A172 (cell line): ENCODE data around the gene DYRK1A. TPM values are rescaled to one million over a fixed set of nuclear protein-coding genes. Genes with fewer than 3 reads are reported as not detected.
"Not testable (repeated sequence)": the region's sequence is repeated elsewhere in the genome, so short reads cannot be mapped to it uniquely, and the experiment has no call there.

Experiments
- DNase-seq: peaks from one replicate; pipeline ENCODE4 v3.0.0-alpha.2; 2015; ENCODE audit warnings: low spot score
- total RNA-seq: library from RNA; depleted of rRNA; stranded (reverse); fragments of >200 nt; shearing (Covaris generic); gene quantifications from 2 replicates; pipeline ENCODE4 v1.2.3, GENCODE V29; 2014

The DYRK1A gene
- total RNA-seq, 1 experiment from 2014 or later: 59.0 TPM

DNA sequence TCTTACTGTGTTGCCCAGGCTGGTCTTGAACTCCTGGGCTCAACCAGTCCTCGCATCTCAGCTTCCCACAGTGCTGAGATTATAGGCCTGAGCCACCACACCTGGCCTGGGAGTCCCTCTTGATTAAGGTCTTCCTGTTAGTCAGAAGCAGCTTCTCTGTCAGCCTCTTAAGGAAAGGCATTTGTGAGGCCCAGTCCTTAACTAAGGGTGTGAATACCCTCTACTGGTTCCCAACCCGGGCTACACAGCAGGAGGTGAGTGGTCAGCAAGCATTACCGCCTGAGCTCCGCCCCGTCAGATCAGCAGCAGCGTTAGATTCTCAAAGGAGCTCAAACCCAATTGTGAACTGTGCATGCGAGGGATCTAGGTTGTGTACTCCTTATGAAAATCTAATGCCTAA is 117.2 kb downstream of the DYRK1A start:
- peak; percentile 6 for DNase-seq

DNA sequence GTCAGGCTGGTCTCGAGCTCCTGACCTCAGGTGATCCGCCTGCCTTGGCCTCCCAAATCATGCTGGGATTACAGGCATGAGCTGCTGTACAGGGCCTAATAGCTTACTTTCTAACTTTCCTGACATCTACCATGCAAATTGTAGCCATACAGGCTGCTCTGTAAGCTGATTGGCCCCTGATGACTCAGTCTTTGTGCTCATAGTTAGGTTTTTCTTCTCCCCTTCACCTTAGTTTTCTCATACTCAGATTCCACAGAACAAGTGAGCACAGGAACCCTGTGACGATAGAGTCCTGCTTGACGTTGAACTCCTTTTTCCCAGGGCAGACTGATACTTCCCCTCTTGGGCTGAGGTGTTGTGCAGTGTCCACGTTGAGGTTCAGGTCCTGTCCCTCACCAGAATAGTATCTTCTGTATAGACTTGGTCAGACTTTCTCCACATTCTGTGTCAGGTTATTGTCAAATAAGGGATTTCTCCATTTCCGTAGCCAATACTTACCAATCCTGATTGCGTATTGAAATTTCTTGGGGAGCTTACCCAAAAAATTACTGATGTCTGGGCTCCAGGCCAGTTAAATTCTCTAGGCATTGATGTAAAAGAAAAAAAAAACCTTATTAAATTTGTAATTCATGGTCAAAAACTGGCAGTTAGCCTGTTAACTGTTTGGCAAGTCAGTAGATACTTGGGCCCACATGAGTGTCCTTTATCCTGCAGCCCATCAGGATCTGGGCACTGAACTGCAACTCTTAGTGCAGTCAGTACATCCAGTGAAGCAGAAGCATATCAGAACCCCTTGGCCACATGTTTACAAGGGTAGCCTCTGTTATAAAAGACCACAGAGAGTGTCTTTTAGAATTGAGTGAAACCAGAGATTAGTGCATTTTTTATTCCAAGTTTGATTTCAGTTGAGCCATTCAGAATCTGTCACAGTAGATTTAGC is 118.2 kb downstream of the DYRK1A start:
- DNase-seq: no peak

DNA sequence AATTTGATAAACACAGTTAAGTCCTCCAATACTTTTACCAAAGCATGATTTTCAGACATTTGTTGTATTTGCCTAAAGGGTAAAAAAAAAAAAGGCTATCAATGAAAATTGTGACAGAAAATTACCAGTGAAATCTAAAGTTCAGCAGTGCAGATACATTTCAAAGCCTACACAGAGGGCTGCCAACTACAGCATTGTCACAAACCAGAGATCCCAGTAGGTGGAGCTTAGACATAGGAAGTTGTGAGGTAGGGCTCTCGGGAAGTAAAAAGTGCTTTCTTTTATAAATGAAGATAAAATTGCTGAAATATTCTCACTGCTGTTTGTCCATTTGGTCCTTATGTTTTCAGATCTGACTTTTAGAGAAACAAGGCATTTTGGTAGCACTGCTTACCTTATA is 123.0 kb downstream of the DYRK1A start:
- no peak for DNase-seq

DNA sequence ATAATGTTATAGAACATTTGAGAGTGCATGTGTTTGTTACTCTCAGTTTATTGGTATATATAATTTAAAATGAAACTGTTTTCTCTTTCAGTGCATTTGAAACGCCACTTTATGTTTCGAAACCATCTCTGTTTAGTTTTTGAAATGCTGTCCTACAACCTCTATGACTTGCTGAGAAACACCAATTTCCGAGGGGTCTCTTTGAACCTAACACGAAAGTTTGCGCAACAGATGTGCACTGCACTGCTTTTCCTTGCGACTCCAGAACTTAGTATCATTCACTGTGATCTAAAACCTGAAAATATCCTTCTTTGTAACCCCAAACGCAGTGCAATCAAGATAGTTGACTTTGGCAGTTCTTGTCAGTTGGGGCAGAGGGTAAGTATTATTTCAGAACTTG is 123.5 kb downstream of the DYRK1A start:
- DNase-seq: no peak

DNA sequence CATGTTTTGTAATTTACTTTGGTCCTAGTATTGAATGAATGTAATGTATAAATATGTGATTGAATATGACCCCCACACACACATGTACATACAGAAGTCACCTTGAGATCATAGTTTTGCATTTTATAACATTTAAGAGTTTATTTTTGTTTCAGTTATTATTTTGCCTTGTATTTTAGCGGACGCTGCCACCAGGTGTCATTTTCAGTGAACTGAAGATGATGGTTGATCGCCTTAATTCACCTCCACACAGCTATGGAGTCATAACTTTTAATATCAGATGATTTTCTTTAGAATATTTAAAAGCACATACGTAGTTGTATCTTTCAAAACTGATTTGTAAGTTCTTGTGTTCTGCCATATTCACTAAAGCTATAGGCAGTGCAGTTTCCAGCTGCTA is 130.4 kb downstream of the DYRK1A start:
- DNase-seq: no peak

DNA sequence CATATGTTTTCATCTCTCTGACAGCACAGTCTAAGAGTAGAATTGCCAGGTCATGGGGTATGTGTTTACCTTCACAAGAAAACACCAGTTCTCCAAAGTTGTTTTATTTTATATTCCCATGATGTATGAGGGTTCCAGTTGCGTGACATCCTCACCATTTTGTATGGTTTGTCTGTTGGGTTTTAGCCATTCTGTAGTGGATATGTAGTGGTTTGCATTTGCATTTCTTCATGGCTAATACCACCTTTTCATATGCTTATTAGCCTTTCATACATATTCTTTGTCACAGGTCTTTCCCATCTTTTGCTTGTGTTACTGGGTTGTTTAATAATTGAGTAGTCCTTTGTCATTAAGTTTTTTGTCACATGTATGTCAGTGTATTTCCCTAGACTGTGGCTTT is 132.1 kb downstream of the DYRK1A start:
- no peak for DNase-seq

DNA sequence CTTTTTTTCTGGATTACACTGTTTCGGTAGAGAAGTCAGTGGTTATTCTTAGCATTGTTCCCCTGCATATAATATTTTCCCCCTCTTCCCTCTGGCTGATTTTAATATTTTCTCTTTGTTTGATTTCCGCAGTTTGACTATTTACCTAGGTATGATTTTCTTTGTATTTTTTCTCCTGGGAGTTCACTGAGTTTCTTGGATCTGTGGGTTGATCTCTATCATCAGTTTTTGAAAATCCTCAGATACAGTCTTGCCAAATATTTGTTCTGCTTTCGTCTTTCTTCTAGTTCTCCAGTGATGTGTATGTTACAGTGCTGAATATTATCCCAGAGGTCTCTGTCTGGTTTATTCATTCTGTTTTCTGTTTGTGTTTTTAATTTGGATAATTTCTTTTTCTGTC is 136.4 kb downstream of the DYRK1A start:
- DNase-seq: no peak

DNA sequence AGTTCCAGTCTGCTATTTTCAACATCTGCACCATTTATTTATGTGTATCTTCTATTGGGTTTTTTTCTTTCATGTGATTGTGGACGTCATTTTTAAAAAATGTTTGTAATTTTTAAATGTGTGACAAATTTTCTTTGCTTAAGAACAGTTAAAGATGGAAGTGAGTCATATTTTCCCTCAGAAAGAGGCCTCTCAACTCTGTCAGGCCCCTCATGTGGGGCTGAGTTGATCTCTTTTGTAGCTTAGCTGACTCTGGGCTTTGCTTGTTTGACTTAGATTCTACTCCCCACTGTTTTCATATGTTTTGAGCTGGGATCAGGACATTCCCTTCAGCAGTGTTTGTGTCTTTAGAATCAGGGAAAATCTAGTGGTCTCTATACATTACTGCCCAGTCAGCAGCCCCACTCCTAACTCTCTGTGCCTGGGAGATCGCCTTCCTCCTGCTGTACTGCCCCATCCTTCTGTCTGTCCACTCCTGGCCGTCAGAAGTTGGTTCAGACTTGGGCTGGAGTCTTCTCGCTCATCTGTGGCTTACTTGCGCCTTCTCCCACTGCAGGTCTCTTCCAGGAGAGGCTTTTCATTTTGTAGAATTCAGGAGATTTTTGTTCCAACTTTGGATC is 137.4 kb downstream of the DYRK1A start:
- DNase-seq: peak; percentile 73

DNA sequence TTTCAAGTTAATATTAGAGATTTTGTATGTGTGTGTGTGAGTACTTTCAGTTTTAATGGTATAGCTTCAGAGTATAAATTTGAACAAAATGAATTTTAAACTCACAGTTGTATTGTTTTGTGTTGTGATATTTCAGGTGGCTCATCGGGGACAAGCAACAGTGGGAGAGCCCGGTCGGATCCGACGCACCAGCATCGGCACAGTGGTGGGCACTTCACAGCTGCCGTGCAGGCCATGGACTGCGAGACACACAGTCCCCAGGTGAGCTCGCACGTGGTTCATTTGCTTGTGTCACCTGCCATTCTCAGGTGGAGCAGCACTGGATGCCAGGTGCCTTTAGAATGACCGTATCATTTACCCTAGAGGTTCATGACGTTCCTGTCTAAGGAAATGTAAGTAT is 139.4 kb downstream of the DYRK1A start:
- no peak for DNase-seq

DNA sequence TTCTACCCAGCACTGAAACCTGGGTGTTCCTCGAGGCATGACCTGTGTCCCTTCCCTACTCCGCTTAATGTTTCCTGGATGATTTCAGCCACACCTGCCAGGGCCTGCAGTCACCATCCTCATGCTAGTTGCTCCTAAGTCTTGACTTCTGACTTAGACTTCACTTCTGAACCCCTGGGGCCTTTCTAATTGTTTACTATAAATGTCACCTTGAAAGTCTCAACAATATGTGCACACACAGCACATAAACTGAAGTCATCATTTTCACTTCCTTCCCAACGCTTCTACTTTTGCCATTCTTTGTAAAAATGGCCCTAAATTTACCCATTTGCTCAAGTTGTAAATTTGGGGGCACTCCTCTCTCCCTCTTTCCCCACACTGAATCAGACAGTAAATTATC is 141.1 kb downstream of the DYRK1A start:
- DNase-seq: no peak

DNA sequence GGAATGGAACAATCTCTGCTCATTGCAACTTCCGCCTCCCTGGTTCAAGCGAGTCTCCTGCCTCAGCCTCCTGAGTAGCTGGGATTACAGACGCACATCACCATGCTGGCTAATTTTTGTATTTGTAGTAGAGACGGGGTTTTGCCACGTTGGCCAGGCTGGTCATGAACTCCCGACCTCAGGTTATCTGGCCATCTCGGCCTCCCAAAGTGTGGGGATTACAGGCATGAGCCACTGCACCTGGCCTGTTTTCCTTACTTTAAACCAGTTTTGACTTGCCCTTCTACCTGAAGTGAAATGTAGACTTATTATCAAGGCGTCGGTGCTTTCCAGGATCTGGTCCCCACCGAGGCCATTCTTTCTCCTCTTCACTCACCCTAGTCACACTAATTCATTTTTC is 141.8 kb downstream of the DYRK1A start:
- DNase-seq: no peak

DNA sequence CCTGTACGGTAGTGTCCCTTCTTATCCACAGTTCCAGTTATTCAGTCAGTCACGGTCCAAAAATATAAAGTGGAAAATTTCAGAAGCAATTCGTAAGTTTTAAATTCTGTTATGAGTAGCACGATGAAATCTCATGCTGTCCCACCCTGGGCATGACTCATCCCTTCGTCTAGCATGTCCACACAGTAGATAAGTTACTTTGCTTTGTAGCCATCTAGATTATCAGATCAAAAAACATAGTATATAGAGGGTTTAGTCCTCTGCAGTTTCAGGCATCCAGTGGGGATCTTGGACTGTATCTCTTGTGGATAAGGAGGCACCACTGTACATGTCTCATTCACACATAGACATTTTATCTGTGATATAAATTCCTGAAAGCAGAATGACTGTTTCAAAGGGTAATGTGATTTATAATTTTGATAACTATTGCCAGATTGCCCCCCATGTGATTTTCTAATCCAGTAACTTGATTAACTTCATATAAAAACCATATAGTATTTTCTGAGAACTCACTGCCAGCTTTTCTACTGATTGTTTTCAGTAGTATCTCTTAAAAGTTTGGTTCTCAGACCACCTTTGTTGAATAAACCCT is 143.3 kb downstream of the DYRK1A start:
- DNase-seq: peak; percentile 35

DNA sequence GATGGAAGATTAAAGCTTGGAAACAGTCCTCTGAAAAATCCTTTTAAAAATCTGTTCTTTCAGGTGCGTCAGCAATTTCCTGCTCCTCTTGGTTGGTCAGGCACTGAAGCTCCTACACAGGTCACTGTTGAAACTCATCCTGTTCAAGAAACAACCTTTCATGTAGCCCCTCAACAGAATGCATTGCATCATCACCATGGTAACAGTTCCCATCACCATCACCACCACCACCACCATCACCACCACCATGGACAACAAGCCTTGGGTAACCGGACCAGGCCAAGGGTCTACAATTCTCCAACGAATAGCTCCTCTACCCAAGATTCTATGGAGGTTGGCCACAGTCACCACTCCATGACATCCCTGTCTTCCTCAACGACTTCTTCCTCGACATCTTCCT is 145.3 kb downstream of the DYRK1A start:
- no peak for DNase-seq

DNA sequence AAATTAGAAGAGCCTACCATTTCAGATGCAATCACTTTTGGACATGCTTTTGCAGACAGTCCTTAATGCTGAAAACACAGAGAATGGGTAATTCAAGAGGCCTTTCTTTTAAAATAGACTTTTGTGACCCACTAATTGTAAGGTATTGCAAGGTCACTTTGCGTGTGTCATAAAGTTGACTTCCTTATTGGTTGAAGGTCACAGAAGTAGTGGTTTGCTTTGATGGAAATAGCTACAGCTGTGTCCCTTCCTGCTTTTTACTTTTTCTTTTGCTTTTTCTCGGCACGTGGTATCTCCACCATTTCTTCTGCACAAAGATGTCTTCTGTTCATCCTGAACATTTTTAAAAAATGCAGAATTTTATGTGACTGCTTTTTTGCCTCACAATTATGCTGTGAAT is 146.8 kb downstream of the DYRK1A start:
- DNase-seq: no peak

DNA sequence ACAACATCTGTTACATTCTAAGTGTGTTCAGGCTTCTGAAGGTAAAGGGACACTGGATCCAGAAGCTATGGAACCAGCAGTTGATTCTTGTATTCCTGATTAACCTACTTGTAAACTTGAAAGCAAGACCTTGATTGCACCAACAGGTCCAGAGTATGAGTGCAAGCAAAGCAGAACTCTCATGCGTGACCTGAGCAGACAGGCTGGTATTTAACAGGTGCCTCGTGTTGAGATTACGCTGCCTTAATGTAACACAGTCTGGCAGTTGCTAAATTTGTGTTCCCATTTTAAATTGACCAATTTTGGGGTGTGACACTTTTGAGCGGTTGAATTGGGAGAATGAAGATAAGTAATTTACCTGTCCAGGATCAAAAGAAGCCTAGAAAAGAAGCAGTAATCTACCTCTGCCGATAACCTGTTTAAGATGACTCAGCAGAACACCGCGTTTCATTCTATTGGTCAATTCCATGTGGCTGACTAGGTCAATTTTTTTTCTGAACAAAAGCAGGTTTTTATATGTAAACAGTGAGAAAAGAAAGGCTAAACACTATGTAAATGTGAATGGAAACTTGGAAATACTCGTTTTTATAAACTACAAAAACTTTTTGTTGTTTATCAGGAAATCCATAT is 147.6 kb downstream of the DYRK1A start:
- no peak for DNase-seq

DNA sequence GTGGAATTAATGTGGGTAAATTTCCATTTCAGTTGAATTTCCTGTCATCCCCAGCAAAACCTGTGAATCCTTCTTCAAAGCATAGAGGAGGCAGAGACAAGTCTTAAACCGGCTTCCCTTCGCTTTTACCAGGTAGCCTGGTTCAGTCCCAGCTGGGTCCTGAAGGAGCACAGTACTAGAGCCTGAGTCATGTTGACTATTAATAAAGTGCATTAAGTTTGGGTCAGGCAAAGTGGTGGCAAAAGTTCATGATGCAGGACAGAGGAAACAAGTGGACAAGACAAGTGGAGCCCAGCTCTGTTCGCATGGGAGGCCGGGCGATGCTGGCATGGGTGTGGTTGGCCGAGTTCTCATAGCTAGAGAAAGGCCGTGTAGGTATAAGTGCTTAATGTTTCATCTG is 150.4 kb downstream of the DYRK1A start:
- no peak for DNase-seq

DNA sequence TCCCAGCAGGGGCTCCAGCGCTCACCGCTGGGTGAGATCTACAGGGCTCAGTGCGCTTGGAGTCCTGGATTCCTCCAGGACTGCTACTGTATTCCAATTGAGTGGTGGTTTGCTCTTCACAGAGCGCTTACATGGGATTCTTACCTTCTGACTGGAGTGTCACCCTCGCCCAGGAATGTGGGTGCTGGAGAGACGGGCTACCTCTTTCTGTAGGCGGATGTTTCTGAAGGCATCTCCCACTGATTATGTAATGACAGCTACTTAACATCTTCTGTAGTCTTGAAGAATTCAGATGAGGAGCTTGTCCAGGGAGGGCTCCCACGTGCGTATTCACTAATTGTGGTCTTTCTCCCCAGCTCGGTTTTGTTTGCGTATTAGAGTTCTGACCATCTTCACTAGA is 154.2 kb downstream of the DYRK1A start:
- DNase-seq: no peak

DNA sequence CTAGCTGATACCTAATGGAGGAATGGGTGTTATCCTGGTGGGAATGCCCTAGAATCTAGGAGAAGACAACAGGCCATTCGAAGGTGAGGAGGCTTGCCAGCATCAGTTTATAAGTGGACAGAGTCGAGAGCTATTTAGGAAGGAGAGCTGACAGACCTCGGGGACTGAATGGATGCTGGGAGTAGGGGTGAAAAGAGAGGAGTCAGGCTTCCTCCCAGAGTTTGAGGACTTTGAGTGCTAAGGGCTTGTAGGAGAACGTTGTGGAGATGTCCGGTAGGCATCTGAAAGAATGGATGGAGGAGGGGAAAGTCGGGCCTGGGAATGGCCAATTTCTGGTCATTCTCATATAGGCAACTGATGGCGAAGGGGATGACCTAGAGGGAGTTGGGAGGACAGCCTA is 155.1 kb downstream of the DYRK1A start:
- no peak for DNase-seq

DNA sequence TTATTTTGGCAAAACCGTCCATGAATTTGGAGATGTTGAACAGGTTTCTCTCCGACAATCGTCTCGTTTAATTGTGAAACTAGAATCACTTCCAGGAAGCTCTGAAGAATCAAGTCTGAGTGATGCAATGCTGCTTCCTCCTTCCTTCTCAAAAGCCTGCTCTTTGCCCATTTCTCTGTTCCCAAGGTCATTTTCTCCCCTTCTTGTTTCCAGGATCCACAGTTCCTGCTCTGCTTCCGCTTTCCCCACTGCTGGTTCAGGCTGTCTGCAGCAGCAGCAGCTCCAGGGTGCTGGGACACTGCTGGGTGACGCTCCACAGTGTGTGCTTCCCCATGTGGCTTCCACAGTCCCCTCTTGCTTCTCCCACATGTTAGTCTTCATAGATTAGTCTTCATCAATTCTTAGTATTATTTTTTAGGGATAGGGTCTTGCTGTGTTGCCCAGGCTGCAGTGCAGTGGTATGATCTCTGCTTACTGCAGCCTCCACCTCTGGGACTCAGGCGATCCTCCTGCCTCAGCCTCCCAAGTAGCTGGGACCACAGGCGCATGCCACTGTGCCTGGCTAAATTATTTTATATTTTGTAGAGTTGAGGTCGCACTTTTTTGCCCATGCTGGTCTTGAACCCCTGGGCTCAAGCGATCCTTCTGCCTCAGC is 156.2 kb downstream of the DYRK1A start:
- no peak for DNase-seq

DNA sequence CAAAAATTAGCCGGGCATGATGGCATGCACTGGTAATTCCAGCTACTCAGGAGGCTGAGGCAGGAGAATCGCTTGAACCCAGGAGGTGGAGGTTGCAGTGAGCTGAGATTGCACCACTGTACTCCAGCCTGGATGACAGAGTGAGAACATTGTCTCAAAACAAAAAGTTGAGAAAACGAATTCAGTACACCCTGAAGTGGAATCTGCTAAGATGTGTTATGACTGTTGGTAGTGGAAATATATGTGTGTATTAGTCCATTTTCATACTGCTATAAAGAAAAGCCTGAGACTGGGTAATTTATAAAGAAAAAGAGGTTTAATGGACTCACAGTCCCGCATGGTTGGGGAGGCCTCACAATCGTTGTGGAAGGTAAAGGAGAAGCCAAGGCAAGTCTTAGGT is 158.4 kb downstream of the DYRK1A start:
- DNase-seq: not testable (repeated sequence)

DNA sequence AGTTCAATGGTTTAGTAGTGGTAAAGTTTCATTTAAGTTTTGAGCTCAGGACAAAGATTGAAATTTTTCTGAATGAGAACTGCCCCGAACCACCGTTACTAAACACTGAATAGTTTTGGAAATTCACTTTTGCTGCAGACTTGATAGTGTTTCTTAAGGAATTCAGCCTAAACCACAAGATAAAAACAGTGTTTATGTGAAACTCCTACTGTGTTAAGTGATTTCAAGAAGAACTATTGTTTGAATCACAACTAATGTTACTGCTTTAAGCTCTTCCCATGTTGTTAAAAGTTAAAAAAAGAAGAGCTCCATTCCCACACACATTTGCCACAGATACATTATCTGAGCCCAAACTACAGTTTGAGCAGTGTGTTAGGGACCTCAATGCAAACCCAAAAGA is 159.2 kb downstream of the DYRK1A start:
- no peak for DNase-seq

DNA sequence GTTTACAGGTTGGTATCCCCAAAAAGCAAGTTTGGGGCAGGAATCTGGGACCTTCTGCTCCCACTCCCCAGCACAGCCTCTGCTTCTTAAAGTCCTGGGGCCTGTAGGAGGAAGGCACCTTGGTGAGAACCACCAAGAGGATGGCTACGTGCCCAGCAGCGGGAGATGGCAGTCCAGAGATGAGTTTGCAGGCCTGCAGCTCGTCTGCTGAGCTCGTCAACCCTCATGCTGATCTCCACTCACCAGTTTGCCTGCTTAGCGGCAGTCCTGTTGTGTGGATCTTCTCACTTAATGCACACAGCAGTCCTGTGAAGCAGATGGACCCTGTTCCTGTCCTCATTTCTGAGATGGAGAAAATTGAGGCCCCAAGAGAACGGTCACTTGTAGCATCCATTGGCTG is 160.5 kb downstream of the DYRK1A start:
- no peak for DNase-seq
